A549 treated with GW870086 at 1 μM for 4 hours (cell line): ENCODE data around the gene RPS6KB2. TPM values are rescaled to one million over a fixed set of nuclear protein-coding genes. Genes with fewer than 3 reads are reported as not detected.

Experiments
- total RNA-seq: library from RNA; stranded (reverse); fragments of 200-300 nt; extraction: Qiagen RNA extraction; gene quantifications from 5 replicates; pipeline ENCODE4 v1.2.3, GENCODE V29; 2022; ENCODE audit warnings: low read depth

RPS6KB2 gene
- 41.3 to 50.1 TPM (median 47.5 TPM) in 5 replicates for total RNA-seq

GRCh38 chr11:67428052-67429001, at the start of gene RPS6KB2:
RPS6KB2 (plus strand) TSS chr11:67428494; CDS start chr11:67428546, 52 bp downstream.

GRCh38 chr11:67391304-67392182, 36.8 kb upstream of the RPS6KB2 start, which contains the start of gene RAD9A:
RAD9A (plus strand) TSS chr11:67391986; CDS start chr11:67392045, 59 bp downstream.

DNA sequence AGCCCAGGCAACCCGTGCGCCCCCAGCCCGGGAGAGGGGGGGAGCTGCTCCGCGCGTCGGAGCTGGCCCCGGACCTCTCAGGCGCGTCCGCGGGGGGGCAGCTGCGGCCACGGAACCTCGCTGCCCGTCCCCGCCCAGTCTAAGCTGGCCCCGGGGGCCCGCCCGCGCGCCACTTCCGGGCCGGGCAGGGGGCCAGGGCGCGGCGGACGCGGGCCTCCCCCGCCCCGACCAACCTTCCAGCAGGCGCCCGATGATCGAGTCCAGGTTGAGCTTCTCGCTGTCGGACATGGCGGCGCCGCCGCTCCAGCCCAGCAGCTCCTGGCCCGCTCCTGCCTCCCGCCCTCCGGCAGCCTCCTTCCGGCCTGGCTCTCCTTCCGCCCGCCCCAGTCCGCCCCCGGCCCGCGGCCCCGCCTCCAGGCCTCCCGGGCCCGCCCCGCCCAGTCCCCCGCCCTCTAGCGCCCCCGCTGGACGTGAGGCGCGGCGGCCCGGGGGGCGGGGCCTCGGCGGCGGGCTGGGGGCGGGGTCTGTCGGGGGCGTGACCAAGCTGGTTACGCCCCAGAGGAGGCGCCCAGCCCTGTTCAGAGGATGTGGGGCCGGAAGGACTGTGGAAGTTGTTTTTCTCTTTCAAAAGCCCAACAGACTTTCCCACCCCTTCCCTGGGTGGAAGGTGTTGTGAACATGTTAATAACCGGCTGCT, 26.7 kb upstream of the RPS6KB2 start, which contains the start of gene PPP1CA:
TSS of gene PPP1CA (minus strand) at position 364 of the 697 bp plus-strand sequence. CDS start at position 288, 76 bp downstream.

DNA sequence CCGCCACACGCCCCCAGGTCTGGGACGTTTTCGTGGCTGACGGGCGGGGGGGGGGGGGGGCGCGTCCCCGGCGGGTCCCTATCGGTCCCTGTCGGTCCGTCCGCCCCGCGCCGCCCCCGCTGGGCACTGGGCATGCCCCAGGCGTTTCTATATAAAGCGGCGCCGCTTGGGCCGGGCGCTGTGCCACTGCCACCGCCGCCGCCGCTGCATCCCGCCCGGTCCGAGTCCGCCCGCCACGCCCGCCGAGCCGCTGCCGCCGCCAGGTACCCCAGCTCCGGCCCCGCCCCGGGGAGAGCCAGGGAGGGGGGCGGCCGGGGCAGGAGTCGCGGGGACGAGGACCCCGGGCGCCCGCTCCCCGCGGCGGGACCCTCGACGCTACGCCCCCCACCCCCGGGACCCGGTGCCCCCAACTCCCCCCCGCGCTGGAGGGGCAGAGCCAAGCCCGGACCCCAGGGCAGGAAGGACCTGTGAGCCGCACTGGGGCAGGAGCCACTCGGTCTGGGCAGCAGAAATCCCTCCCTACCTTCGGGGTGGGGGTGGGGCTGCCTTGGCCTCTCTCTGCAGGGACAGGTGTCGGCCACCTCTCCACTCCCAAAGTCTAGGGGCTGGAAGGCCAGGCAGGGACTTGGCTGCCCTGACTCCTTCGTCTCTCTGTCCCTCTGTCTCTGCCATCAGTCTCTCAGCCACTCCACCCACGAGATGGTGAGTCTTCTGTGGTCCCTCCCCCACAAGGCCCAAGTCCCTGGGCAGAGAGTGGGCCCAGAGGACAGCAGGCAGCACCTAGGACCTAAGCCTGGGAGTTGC, 12.6 kb upstream of the RPS6KB2 start, which contains the start of gene CARNS1:
TSS of gene CARNS1 (plus strand) at position 178 of the 804 bp plus-strand sequence. CDS start at position 700, 522 bp downstream.

GRCh38 chr11:67437082-67437808, 9.0 kb downstream of the RPS6KB2 start, which contains the start of gene PTPRCAP:
PTPRCAP (minus strand) TSS chr11:67437682; CDS start chr11:67437619, 63 bp downstream.

DNA sequence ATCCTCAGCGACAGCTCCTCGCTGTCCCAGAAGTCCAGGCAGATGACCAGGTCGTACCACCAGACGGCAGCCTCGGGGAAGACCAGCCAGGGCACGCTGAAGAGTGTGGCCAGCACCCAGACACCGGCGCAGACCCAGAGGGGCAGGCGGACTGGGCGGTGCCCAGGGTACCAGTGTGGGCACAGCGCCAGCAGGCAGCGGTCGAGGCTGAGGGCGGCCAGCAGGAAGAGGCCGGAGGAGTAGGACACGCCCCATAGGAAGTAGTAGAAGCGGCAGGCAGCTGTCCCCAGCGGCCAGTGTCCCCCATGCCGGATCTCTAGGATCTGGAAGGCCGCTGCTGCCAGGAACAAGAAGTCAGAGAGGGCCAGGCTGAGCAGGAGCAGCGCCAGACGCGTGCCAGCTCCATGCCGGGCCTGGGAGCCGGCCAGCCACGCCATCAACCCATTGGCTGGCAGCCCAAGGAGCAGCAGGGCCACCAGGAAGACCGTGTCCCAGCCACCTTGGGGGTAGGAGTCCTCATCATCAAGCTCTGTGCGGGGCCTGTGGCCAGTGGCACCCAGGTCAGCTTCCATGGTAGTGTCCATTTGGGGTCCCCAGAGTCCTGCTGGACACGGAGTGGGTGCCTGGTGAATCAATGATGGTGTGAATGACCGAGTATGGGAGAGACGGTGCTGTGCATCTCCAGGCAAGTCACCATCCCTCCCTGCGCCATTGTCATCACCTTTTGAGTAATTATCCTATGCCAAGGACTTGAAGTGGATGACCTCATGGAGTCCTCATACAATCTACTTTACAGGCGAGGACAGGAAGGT, 24.1 kb downstream of the RPS6KB2 start, which contains the start of gene GPR152:
TSS of gene GPR152 (minus strand) at position 589 of the 812 bp plus-strand sequence. CDS start at position 584, 5 bp downstream.

DNA sequence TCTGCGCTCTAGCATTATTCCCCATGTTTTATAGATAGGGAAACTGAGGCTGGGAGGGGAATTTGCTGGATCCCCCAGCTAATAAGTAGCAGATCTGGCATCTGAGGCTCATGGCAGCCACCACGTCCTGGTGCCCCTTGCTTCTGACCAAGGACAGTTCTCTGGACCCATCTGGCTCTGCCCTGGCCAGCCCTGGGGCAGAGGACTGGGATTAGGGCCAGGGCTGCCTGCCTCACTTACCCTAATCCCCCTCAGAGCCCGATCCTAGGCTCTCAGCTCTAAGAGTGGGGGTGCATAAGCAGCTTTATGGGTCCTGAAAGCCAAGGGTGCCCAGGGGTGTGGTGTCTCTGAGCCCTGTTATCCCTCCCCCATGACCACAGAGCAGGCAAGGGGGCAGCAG, 26.8 kb downstream of the RPS6KB2 start, which contains the start of gene CABP4:
TSS of gene CABP4 (plus strand) at position 301 of the 400 bp plus-strand sequence. CDS start at position 371, 70 bp downstream.

GRCh38 chr11:67468759-67469507, 40.6 kb downstream of the RPS6KB2 start, which contains the start of gene TMEM134:
TMEM134 (minus strand) TSS chr11:67469251; CDS start chr11:67469192, 59 bp downstream.

GRCh38 chr11:67482827-67483798, 54.8 kb downstream of the RPS6KB2 start, which contains the start of gene AIP:
AIP (plus strand) TSS chr11:67483026; CDS start chr11:67483159, 133 bp downstream.

Other genes with a start within 250 kb of the RPS6KB2 start
- gene GRK2, start 162.0 kb upstream of the RPS6KB2 start, total RNA-seq = 25.8 to 39.1 TPM (median 36.4 TPM) in 5 replicates
- gene ANKRD13D, start 139.2 kb upstream of the RPS6KB2 start, total RNA-seq = 18.7 to 29.1 TPM (median 26.9 TPM) in 5 replicates
- 16.6 to 32.1 TPM (median 27.6 TPM) in 5 replicates for gene SSH3, start 125.0 kb upstream of the RPS6KB2 start, total RNA-seq
- 192 to 253 TPM (median 224 TPM) in 5 replicates for gene POLD4, start 74.9 kb upstream of the RPS6KB2 start, total RNA-seq
- gene CLCF1, start 54.9 kb upstream of the RPS6KB2 start, total RNA-seq = 49.7 to 54.8 TPM (median 52.5 TPM) in 5 replicates
- 23.3 to 34.3 TPM (median 31.1 TPM) in 5 replicates for gene RAD9A, start 36.5 kb upstream of the RPS6KB2 start, total RNA-seq
- 267 to 305 TPM (median 288 TPM) in 5 replicates for gene PPP1CA, start 26.6 kb upstream of the RPS6KB2 start, total RNA-seq
- gene TBC1D10C, start 24.4 kb upstream of the RPS6KB2 start, total RNA-seq = 0.09 to 0.16 TPM in 2 of 5 replicates, not detected in the others
- gene CARNS1, start 12.8 kb upstream of the RPS6KB2 start, total RNA-seq = 0.14 to 0.19 TPM (median 0.14 TPM) in 5 replicates
- gene PTPRCAP, start 9.2 kb downstream of the RPS6KB2 start, total RNA-seq = 0.15 to 0.36 TPM (median 0.23 TPM) in 5 replicates
- 49.1 to 60.0 TPM (median 56.1 TPM) in 5 replicates for gene CORO1B, start 15.0 kb downstream of the RPS6KB2 start, total RNA-seq
- 0.08 TPM in 1 of 5 replicates, not detected in the others for gene GPR152, start 24.2 kb downstream of the RPS6KB2 start, total RNA-seq
- not detected in 5 replicates for gene CABP4, start 26.9 kb downstream of the RPS6KB2 start, total RNA-seq
- 50.2 to 66.2 TPM (median 60.8 TPM) in 5 replicates for gene TMEM134, start 40.8 kb downstream of the RPS6KB2 start, total RNA-seq
- 39.1 to 45.8 TPM (median 45.1 TPM) in 5 replicates for gene AIP, start 54.5 kb downstream of the RPS6KB2 start, total RNA-seq
- gene PITPNM1, start 76.9 kb downstream of the RPS6KB2 start, total RNA-seq = 32.3 to 48.6 TPM (median 44.4 TPM) in 5 replicates
- gene CDK2AP2, start 79.7 kb downstream of the RPS6KB2 start, total RNA-seq = 61.9 to 88.0 TPM (median 79.3 TPM) in 5 replicates
- gene CABP2, start 95.0 kb downstream of the RPS6KB2 start, total RNA-seq = not detected in 5 replicates
- 1,438 to 1,735 TPM (median 1,655 TPM) in 5 replicates for gene GSTP1, start 155.3 kb downstream of the RPS6KB2 start, total RNA-seq
- gene NDUFV1, start 178.4 kb downstream of the RPS6KB2 start, total RNA-seq = 137 to 152 TPM (median 143 TPM) in 5 replicates
- 7.0 to 17.2 TPM (median 12.8 TPM) in 5 replicates for gene NUDT8, start 201.4 kb downstream of the RPS6KB2 start, total RNA-seq
- gene TBX10, start 211.3 kb downstream of the RPS6KB2 start, total RNA-seq = not detected in 5 replicates
- 0.77 to 1.8 TPM (median 1.4 TPM) in 5 replicates for gene ACY3, start 222.2 kb downstream of the RPS6KB2 start, total RNA-seq
- gene ALDH3B2, start 246.1 kb downstream of the RPS6KB2 start, total RNA-seq = not detected in 5 replicates